Brain pericyte (primary cell): ENCODE results near the gene HMCN2.
"Not testable (repeated sequence)": the region's sequence is repeated elsewhere in the genome, so short reads cannot be mapped to it uniquely, and the experiment has no call there.

Experiments
- DNase-seq: peaks from one replicate; pipeline ENCODE4 v3.0.0-alpha.2; 2012; ENCODE audit warnings: low read depth, low spot score

HMCN2 gene

DNA sequence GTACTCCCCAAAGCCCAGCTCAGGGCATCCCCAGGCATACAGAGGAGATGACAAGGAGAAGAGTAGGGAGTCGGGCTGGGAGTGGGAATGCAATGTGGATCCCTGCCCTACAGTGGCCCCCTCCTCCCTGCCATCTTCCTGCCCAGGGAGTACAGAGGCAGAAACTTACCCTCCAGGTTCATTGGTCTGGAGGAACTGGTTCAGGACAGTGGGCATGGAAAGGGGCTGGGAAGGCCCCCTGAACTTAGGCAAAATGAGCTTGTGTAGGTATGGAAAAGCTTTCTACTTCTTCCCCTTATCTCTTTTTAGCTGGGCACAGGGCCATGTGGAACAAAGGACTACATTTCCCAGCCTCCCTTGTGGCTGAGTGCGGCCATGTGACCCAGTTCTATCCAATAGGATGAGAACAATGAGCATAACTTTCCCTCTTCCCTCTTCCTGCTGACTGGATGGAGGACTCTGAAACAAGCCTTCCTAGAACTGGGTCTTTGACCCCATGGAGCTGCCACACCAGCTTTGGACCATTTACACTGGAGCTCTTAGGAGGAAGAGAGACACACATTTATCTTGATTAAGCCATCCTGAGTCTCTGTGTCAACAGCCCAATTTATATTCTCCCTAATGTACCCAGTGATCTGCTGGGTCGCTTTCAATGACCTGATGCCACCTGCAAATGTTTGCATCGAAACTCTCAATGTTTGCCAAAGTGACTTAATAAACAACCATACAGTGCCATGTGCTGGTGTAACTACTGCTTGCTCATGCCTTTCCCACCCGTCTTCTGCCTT, 25.0 kb upstream of the HMCN2 start:
- no peak for DNase-seq

- DNase-seq: no peak
These were observed 24.4 kb upstream of the HMCN2 start for GRCh38 chr9:130241198-130241535.

DNA sequence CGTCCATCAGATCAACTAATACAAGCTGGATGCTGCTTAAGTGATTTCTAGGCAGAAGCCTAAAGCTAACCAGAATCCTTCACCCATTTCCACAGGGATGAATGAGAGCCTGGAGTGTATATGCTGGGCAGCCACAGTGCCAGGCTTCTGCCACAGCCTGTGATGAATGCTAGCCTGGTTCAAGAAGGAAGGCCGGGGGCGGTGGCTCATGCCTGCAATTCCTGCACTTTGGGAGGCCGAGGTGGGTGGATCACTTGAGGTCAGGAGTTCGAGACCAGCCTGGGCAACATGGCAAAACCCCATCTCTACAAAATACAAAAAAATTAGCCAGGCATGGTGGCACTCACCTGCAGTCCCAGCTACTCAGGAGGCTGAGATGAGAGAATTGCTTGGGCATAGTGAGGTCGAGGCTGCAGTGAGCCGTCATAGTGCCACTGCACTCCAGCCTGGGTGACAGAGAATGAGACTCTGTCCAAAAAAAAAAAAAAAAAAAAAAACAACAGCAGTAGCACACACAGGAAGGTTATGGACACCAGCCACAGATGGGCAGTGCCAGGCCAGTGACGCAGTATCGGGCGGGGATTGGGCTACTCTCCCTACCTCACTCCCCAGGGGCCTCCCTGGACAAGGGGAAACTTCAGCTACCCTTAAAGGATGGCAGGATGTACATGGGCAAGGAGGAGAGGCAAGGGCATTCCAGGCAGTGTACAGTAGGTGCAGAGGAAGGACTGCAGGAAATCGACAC, 23.1 kb upstream of the HMCN2 start:
- no peak for DNase-seq

GRCh38 chr9:130243015-130243881, 22.3 kb upstream of the HMCN2 start:
- DNase-seq: no peak

GRCh38 chr9:130243882-130244170, 21.7 kb upstream of the HMCN2 start:
- DNase-seq: no peak

- no peak for DNase-seq
These were observed 20.9 kb upstream of the HMCN2 start for GRCh38 chr9:130244548-130245165.

GRCh38 chr9:130245474-130245873, 20.1 kb upstream of the HMCN2 start:
- DNase-seq: no peak

GRCh38 chr9:130246126-130246525, 19.4 kb upstream of the HMCN2 start:
- DNase-seq: no peak

DNA sequence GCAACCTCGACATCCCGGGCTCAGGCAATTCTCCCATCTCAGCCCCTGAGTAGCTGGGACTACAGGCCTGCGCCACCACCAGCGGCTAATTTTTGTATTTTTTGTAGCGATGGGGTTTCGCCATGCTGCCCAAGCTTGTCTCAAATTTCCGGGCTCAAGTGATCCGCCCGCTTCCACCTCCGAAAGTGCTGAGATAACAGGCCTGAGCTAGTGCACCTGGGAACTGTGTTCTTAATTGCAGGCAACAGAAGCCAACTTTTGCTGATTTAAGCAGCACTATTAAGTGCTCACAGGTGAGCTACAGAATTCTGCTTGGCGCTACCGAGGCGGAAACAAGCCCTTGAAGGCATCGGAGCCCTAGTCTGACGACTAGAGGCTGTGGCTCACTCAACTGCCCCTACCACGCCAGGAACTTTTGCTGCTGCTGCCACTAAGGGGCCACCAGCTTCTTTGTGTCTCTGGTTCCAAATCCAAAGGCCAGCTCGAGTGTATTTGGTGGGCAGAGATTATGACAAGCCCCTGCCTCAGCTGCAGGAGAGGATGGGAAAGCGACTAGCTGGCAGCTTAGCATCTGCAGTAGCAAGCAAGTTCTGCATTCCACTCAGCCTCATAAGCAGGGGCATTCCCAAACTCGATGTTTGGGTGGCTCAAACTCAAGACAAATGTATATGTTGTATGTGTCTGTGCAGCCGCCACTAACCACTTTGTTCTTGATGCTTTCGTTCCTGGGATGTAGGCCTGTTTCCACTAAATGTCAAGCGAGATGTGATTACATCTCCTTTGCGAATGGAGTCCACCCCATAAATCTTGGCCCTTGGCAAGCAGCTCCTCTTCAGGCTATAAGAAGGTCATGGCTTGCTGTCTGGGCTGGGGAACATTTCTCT, 10.6 kb upstream of the HMCN2 start:
- no peak for DNase-seq

DNA sequence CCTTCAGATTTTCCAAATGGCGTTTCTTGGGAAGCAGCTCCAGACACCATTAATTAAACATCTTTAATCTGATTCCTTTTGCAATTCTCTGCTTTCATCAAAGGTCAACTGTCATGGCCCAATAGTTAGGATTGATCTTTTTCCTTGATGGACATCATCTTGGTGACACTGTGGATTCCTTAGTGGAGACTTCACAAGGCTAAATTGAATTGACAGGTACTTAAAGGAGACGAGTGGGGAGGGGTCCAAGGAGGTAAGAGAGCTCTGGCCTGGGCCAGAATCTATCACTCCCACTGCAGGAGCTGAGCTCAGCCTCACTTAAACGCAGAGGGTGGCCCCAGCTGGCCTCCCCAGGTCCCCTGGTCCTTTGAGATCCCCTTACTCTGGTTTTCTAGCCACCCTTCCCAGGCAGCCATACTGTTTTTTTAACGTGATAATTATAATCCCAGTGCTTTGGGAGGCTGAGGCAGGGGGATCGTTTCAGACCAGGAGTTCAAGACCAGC, 9.9 kb upstream of the HMCN2 start:
- DNase-seq: no peak

DNA sequence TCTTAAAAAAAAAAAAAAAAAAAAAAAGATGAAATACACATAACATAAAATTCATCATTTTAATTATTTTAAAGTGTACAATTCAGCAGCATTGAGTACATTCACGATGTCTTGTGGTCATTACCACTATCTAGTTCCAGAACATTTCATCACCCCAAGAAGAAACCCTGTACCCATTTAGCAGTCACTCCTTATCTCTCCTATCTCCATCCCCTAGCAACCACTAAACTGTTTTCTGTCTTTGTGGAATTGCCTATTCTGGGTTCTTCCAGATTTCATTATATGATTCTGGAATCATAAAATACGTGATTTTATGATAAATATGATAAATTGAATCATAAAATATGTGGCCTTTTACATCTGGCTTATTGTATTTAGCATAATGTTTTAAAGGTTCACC, 8.9 kb upstream of the HMCN2 start:
- no peak for DNase-seq

- DNase-seq: not testable (repeated sequence)
These were observed 7.4 kb upstream of the HMCN2 start for GRCh38 chr9:130258137-130258536.

GRCh38 chr9:130259044-130259443, 6.5 kb upstream of the HMCN2 start:
- DNase-seq: no peak

DNA sequence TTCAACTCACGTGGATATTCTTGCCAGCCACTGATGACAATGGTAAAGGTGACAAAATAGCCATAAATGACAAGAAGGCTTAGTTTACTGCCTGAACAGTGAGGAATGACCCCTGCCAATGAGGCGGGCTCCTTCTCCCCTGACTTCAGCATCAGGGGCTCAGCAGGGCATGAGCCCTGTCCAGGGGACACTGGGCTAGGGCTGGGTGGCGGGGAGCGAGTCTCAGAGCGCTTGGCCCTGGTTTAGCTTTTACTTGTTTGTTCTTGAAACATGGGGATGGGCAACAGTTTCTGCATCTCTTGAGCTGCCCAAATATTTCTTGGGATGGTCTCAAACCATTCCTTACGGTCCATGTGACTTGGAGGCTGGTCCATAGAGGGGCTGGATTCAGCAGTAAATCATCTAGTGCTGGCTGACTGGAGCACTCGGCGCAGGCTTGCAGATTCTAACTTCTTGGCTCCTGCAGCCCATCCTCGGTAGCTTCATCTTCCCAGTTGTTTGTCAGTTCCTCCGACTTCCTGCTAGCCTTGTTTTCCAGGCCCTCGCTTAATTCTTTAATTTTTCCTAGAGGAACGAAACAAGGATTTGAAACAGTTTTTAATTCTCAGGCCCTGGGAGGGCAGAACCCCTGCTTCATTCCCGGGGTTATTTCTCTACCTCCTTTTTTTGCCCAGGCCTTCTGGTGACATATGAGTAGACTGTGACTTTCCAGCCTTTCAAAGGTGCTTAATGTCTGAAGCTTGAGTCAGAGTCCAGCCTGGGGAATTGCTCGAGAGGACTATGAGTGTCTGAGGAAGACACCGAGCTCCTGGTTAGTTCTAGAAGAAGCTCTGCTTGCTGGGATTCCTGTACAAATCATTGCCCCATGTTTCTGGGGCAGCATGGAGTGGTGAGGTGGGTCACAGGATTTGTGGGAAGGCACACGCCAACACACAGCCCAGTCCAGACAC, 4.5 kb upstream of the HMCN2 start:
- no peak for DNase-seq

DNA sequence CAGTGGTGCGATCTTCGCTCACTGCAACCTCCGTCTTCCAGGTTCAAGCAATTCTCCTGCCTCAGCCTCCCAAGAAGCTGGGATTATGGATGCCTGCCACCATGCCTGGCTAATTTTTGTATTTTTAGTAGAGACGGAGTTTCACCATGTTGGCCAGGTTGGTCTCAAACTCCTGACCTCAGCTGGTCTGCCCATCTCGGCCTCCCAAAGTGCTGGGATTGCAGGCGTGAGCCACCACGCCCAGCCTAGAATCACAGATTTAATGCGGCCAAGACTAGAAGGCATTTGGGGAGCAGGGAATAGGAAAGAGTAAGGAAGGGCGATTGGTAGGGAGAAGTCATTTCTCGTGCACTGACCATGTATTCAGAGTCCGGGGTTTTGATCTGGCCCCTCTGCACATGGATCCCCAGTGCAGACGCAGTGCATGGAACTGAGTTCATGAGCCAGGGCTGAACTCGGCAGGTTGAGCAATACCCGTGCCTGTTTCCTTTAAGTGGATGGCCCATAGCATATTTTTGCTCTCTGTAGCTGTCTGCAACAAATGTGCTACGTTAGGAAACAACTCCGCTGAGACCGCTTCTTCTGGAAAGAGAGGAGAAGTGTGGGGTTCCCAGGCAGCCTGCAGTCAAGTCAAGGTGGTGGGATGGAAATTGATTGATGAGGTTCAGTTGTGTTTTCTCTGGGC, 3.4 kb upstream of the HMCN2 start:
- DNase-seq: no peak

GRCh38 chr9:130262771-130263170, 2.8 kb upstream of the HMCN2 start:
- no peak for DNase-seq

GRCh38 chr9:130263601-130264413, 1.8 kb upstream of the HMCN2 start:
- no peak for DNase-seq
